DND-41 (cell line): Measurements from ENCODE around the gene DPYD.

Source experiments
- ATAC-seq: fragments of 200-7000 bp; cut with Tn5 transposase; 3 replicates; pipeline ENCODE4 v1.9.1; 2021; ENCODE audit warnings: low read depth; ENCODE audit not compliant: insufficient read depth
- DNase-seq: peaks from one replicate; pipeline ENCODE4 v3.0.0-alpha.2; 2020
- H2AFZ ChIP-seq: 2 replicates; pipeline ENCODE4 v1.6.0; 2012; ENCODE audit warnings: low read depth, low read length
- H3K27ac ChIP-seq: 2 replicates; pipeline ENCODE4 v1.5.1; 2012; ENCODE audit warnings: low read length, inconsistent platforms
- H3K27me3 ChIP-seq: fragments of 200-600 bp; sonication (generic); 2 replicates; pipeline ENCODE4 v1.6.0; 2012; ENCODE audit warnings: low read length, mild to moderate bottlenecking, inconsistent platforms; ENCODE audit not compliant: insufficient read depth, poor library complexity
- H3K36me3 ChIP-seq: 2 replicates; pipeline ENCODE4 v1.5.1; 2012; ENCODE audit warnings: low read length, inconsistent platforms; ENCODE audit not compliant: insufficient read depth
- H3K4me1 ChIP-seq: 2 replicates; pipeline ENCODE4 v1.5.1; 2012; ENCODE audit warnings: mild to moderate bottlenecking, low read length; ENCODE audit not compliant: insufficient read depth
- H3K4me2 ChIP-seq: 2 replicates; pipeline ENCODE4 v1.6.0; 2012; ENCODE audit warnings: mild to moderate bottlenecking, moderate library complexity, low read length, inconsistent platforms; ENCODE audit not compliant: insufficient read depth
- H3K4me3 ChIP-seq, 2 experiments: fragments of 200-600 bp in 1 of 2; shearing (Covaris generic) in 1 of 2; 2 replicates each; pipeline ENCODE4 v1.5.1; 2012 to 2016; ENCODE audit warnings: inconsistent platforms in 2 of 2, low read length in 2 of 2, mild to moderate bottlenecking in 2 of 2, low read depth in 1 of 2, moderate library complexity in 1 of 2
- H3K79me2 ChIP-seq: 2 replicates; pipeline ENCODE4 v1.6.0; 2012; ENCODE audit warnings: low read length, inconsistent platforms; ENCODE audit not compliant: insufficient read depth
- H3K9ac ChIP-seq: 2 replicates; pipeline ENCODE4 v1.6.0; 2012; ENCODE audit warnings: low read depth, mild to moderate bottlenecking, inconsistent platforms, low read length, moderate library complexity
- H3K9me3 ChIP-seq: 2 replicates; pipeline ENCODE4 v1.5.1; 2012; ENCODE audit warnings: low read length, moderate library complexity, mild to moderate bottlenecking, inconsistent platforms; ENCODE audit not compliant: insufficient read depth, severe bottlenecking
- H4K20me1 ChIP-seq: 2 replicates; pipeline ENCODE4 v1.6.0; 2012; ENCODE audit warnings: low read length; ENCODE audit not compliant: insufficient read depth
- EZH2 ChIP-seq: IDR thresholded peaks from 3 replicates; pipeline ENCODE4 v1.6.1; 2012; ENCODE audit warnings: borderline replicate concordance, low read depth, mild to moderate bottlenecking, moderate library complexity, low read length, inconsistent platforms; ENCODE audit not compliant: severe bottlenecking
- TF ChIP-seq, protein P1 (sequence below): IDR thresholded peaks from 2 replicates; pipeline ENCODE4 v1.5.1; 2012; ENCODE audit warnings: borderline replicate concordance, low read length, moderate library complexity, mild to moderate bottlenecking; ENCODE audit not compliant: poor library complexity, severe bottlenecking; ENCODE audit errors: extremely low read depth

Gene DPYD

DNA sequence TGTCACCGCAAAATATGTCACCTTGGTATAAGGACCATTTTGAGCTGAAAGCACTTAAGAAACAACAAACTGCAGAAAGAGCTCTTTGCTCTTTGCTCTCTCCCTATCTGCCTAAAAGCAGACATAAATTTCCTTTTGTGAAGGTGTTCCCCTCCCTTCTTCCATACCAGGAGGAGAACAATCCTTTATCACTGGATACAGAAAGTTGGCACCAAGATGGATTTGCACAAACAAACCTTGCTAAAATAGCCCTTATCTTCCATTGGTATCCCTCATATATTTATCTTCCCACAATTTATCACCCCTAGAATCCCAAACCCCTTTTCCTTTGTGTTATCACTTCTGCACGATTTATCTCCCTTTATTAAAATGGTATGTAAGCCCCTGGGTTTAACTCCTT lies 51.4 kb downstream of the DPYD start:
- TF ChIP-seq, protein P1, sequence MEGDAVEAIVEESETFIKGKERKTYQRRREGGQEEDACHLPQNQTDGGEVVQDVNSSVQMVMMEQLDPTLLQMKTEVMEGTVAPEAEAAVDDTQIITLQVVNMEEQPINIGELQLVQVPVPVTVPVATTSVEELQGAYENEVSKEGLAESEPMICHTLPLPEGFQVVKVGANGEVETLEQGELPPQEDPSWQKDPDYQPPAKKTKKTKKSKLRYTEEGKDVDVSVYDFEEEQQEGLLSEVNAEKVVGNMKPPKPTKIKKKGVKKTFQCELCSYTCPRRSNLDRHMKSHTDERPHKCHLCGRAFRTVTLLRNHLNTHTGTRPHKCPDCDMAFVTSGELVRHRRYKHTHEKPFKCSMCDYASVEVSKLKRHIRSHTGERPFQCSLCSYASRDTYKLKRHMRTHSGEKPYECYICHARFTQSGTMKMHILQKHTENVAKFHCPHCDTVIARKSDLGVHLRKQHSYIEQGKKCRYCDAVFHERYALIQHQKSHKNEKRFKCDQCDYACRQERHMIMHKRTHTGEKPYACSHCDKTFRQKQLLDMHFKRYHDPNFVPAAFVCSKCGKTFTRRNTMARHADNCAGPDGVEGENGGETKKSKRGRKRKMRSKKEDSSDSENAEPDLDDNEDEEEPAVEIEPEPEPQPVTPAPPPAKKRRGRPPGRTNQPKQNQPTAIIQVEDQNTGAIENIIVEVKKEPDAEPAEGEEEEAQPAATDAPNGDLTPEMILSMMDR = no peak
- no peak for TF ChIP-seq EZH2
- peaks cover 6% of the 10 kb centered on the region; the same call in 1 of the 2 replicates for H3K36me3 ChIP-seq
- H3K4me3 ChIP-seq = no peak overlapping the region
- H3K4me1 ChIP-seq = peaks cover 17% of the 10 kb centered on the region
- H3K9me3 ChIP-seq = no peaks in the 10 kb centered on the region
- no peak overlapping the region for H2AFZ ChIP-seq
- no peak for ATAC-seq
- no peak overlapping the region for H3K27ac ChIP-seq
- no peak overlapping the region for H3K9ac ChIP-seq
- H3K27me3 ChIP-seq = no peaks in the 10 kb centered on the region
- no peak for DNase-seq
- peaks cover 39% of the 10 kb centered on the region for H3K79me2 ChIP-seq
- H3K4me2 ChIP-seq = no peak overlapping the region
- H4K20me1 ChIP-seq = no peaks in the 10 kb centered on the region; the same call in 1 of the 2 replicates

DNA sequence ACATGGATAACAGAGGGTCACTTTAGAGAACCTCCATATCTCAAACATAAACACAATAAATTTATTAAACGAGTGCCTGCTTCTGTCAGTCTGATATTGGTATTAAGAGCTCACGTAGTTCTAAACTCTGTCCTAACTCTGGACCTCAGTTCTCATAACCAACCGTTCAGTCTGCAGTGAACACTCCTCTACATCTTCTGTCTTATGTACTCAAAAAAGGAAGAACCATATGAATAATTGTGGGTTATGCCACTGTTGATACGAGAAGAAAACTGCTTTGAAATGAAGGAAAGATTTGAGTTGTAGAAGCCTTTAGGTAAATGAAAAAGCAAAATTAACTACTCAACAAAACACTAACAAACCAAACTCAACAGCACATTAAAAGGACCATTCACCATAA lies 53.7 kb downstream of the DPYD start:
- Histone ChIP-seq H3K36me3 (peaks cover 4% of the 10 kb centered on the region; the same call in 1 of the 2 replicates), H3K4me1 (peaks cover 19% of the 10 kb centered on the region), H3K4me3 (no peak overlapping the region), H3K79me2 (peaks cover 44% of the 10 kb centered on the region), H3K9me3 (no peaks in the 10 kb centered on the region), H3K9ac (no peak overlapping the region), H4K20me1 (no peaks in the 10 kb centered on the region; the same call in 1 of the 2 replicates), H3K27ac (no peak overlapping the region), H3K27me3 (no peaks in the 10 kb centered on the region), H2AFZ (no peak overlapping the region), H3K4me2 (no peak overlapping the region)
- no peak for TF ChIP-seq EZH2
- no peak for DNase-seq
- no peak for ATAC-seq

DNA sequence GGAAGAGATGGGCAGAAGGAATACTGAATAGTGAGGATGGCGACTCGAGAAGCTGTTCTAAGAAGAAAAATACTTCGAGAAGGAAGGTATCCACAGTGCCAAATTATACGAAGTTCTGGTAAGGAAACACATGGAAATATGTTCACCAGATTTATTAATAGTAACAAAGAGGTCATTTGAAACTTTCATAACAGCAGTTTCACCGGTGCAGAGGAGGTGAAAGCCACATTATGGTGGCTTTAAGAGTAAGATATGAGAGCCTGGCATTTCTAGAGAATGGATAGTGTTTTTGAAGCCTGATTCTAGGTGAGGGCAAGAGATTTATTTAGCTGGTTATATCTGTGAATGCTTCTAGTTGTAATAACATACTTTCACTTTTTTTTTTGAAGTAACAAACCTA lies 56.2 kb downstream of the DPYD start:
- ATAC-seq = peak; percentile 57; the same call in 2 of the 3 replicates
- Histone ChIP-seq H3K9me3 (no peaks in the 10 kb centered on the region), H3K36me3 (no peaks in the 10 kb centered on the region), H3K4me3 (no peak overlapping the region), H3K27ac (peak overlapping the region; percentile 59), H4K20me1 (no peaks in the 10 kb centered on the region), H3K4me1 (peaks cover 19% of the 10 kb centered on the region), H3K79me2 (peaks cover 56% of the 10 kb centered on the region), H3K27me3 (no peaks in the 10 kb centered on the region), H3K9ac (no peak overlapping the region), H2AFZ (no peak overlapping the region), H3K4me2 (no peak overlapping the region; the same call in 1 of the 2 replicates)
- DNase-seq = no peak
- no peak for TF ChIP-seq EZH2

DNA sequence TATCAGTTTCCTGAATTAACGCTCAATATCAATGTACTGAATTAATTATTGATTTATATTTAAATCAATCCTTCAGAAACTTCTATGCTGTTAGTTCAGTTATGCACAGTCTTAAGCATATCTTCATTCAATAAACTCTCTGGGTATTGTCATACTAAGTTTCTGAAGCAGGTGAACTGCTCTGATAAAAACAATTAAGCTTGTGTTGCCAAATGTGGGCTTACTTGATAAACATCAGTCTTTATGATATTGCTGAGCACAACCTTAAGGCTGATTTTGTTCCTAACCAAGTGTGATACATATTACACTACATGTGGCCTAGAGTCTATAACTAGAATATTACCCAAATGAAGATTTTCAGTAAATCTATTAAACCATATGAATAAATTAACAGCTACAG lies 67.6 kb downstream of the DPYD start:
- H3K36me3 ChIP-seq = peaks cover 13% of the 10 kb centered on the region
- TF ChIP-seq, protein P1 = no peak
- no peak for TF ChIP-seq EZH2
- H3K4me2 ChIP-seq = no peak overlapping the region
- H3K9me3 ChIP-seq = no peaks in the 10 kb centered on the region
- H3K27ac ChIP-seq = no peak overlapping the region; the same call in 1 of the 2 replicates
- no peak overlapping the region for H3K9ac ChIP-seq
- H4K20me1 ChIP-seq = no peaks in the 10 kb centered on the region
- H3K79me2 ChIP-seq = peaks cover 43% of the 10 kb centered on the region
- H2AFZ ChIP-seq = no peak overlapping the region
- no peak overlapping the region for H3K4me3 ChIP-seq
- H3K4me1 ChIP-seq = peaks cover 43% of the 10 kb centered on the region
- DNase-seq = no peak
- no peaks in the 10 kb centered on the region for H3K27me3 ChIP-seq
- 0 out of 3 replicates have a peak, but pooled peaks have one; percentile 20 for ATAC-seq
